ENCODE results near the gene SHISAL2A.

DNA sequence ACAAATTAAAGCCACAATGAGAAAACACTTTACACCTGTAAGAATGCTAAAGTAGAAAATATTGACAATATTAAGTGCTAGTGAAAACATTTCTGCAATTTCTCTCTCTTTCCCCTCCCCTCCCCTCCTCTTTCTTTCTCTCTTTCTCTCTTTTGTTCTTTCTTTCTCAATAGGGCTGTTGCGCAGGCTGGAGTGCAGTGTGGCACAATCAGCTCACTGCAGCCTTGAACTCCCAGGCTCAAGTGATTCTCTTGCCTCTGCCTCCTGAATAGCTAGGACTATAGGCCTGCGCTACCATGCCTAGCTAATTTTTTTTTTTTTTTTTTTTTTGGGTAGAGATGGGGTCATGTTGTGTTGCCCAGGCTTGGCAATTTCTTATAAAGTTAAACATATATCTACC is 5.9 kb upstream of the SHISAL2A start:
- TF ChIP-seq, protein P1, sequence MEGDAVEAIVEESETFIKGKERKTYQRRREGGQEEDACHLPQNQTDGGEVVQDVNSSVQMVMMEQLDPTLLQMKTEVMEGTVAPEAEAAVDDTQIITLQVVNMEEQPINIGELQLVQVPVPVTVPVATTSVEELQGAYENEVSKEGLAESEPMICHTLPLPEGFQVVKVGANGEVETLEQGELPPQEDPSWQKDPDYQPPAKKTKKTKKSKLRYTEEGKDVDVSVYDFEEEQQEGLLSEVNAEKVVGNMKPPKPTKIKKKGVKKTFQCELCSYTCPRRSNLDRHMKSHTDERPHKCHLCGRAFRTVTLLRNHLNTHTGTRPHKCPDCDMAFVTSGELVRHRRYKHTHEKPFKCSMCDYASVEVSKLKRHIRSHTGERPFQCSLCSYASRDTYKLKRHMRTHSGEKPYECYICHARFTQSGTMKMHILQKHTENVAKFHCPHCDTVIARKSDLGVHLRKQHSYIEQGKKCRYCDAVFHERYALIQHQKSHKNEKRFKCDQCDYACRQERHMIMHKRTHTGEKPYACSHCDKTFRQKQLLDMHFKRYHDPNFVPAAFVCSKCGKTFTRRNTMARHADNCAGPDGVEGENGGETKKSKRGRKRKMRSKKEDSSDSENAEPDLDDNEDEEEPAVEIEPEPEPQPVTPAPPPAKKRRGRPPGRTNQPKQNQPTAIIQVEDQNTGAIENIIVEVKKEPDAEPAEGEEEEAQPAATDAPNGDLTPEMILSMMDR (IDR thresholded peaks at IDR 0.05; ENCODE audit: borderline replicate concordance, extremely low read depth, low read length, poor library complexity, severe bottlenecking) = no peak
- TF ChIP-seq EZH2 (IDR thresholded peaks at IDR 0.05; ENCODE audit: borderline replicate concordance, low read depth, low read length, severe bottlenecking) = no peak
